T-helper 1 cell treated with Interleukin-12 subunit alpha and Interleukin-12 subunit beta and Interleukin-4 antibody, amounts not matched to agents 30 μg/mL and 1 μg/mL, for 36 hours (primary cell): Measurements from ENCODE around the gene ZBTB4.

Experiments
- H3K27ac Mint-ChIP-seq: one replicate; pipeline ENCODE4 v1.8.0; 2021; ENCODE audit warnings: mild to moderate bottlenecking, mixed read lengths
- H3K27me3 Mint-ChIP-seq: one replicate; pipeline ENCODE4 v1.8.0; 2021; ENCODE audit warnings: low read depth, mixed read lengths
- H3K36me3 Mint-ChIP-seq: one replicate; pipeline ENCODE4 v1.8.0; 2021; ENCODE audit warnings: low read depth, mixed read lengths
- H3K4me1 Mint-ChIP-seq: one replicate; pipeline ENCODE4 v1.8.0; 2021; ENCODE audit warnings: low read depth, mixed read lengths
- H3K4me3 Mint-ChIP-seq: one replicate; pipeline ENCODE4 v1.8.0; 2021; ENCODE audit warnings: mild to moderate bottlenecking, moderate library complexity, mixed read lengths
- H3K9me3 Mint-ChIP-seq: one replicate; pipeline ENCODE4 v1.8.0; 2021; ENCODE audit warnings: mixed read lengths

The ZBTB4 gene

GRCh38 chr17:7418472-7419152, 60.8 kb downstream of the ZBTB4 start:
- H3K27ac Mint-ChIP-seq: no peak overlapping the region
- no peaks in the 10 kb centered on the region for H3K9me3 Mint-ChIP-seq
- no peaks in the 10 kb centered on the region for H3K4me1 Mint-ChIP-seq
- H3K36me3 Mint-ChIP-seq: no peaks in the 10 kb centered on the region
- H3K27me3 Mint-ChIP-seq: no peaks in the 10 kb centered on the region
- H3K4me3 Mint-ChIP-seq: no peak overlapping the region

DNA sequence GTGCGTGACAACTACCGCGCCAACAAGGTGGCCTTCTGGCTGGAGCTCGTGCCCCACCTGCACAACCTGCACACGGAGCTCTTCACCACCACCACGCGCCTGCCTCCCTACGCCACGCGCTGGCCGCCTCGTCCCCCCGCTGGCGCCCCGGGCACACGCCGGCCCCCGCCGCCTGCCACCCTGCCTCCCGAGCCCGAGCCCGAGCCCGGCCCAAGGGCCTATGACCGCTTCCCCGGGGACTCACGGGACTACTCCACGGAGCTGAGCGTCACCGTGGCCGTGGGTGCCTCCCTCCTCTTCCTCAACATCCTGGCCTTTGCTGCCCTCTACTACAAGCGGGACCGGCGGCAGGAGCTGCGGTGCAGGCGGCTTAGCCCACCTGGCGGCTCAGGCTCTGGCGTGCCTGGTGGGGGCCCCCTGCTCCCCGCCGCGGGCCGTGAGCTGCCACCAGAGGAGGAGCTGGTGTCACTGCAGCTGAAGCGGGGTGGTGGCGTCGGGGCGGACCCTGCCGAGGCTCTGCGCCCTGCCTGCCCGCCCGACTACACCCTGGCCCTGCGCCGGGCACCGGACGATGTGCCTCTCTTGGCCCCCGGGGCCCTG, 62.3 kb downstream of the ZBTB4 start:
- H3K4me1 Mint-ChIP-seq: no peaks in the 10 kb centered on the region
- H3K27ac Mint-ChIP-seq: no peak overlapping the region
- no peaks in the 10 kb centered on the region for H3K27me3 Mint-ChIP-seq
- H3K4me3 Mint-ChIP-seq: no peak overlapping the region
- H3K9me3 Mint-ChIP-seq: no peaks in the 10 kb centered on the region
- no peaks in the 10 kb centered on the region for H3K36me3 Mint-ChIP-seq

DNA sequence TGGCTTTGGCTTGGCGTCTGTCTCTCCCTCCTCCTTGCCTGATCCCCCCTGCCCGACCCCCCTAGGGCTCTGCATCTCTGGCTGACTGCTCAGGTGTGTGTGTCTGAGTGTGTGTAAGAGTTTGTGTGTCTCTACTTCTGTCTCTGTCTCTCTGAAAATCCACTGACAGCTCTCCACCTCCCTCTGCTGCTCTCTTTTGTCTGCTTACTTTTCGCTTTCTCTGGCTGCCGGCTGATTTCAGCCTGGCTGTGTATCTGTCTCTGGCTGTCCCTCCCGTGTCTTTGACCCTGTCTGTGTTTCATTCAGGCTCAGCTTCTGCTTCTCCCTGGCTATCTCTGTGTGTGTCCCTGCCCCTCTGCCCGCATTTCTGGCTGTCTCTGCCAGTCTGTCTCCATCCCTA, 63.1 kb downstream of the ZBTB4 start:
- no peaks in the 10 kb centered on the region for H3K36me3 Mint-ChIP-seq
- H3K4me3 Mint-ChIP-seq: no peak overlapping the region
- H3K4me1 Mint-ChIP-seq: no peaks in the 10 kb centered on the region
- no peaks in the 10 kb centered on the region for H3K9me3 Mint-ChIP-seq
- H3K27me3 Mint-ChIP-seq: no peaks in the 10 kb centered on the region
- no peak overlapping the region for H3K27ac Mint-ChIP-seq

DNA sequence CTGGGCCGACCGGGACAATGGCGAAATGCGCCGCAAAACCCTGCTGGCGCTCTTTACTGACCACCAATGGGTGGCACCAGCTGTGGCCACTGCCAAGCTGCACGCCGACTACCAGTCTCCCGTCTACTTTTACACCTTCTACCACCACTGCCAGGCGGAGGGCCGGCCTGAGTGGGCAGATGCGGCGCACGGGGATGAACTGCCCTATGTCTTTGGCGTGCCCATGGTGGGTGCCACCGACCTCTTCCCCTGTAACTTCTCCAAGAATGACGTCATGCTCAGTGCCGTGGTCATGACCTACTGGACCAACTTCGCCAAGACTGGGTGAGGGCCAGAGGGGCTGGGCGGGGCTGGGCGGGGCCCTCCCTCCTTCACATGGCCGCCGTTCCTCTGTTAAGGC, 63.6 kb downstream of the ZBTB4 start:
- Mint-ChIP-seq H3K4me3 (no peak overlapping the region), H3K36me3 (no peaks in the 10 kb centered on the region), H3K27ac (no peak overlapping the region), H3K4me1 (no peaks in the 10 kb centered on the region), H3K27me3 (no peaks in the 10 kb centered on the region), H3K9me3 (no peaks in the 10 kb centered on the region)

GRCh38 chr17:7414837-7415236, 64.6 kb downstream of the ZBTB4 start:
- Mint-ChIP-seq H3K9me3 (no peaks in the 10 kb centered on the region), H3K27me3 (no peaks in the 10 kb centered on the region), H3K36me3 (no peaks in the 10 kb centered on the region), H3K27ac (no peak overlapping the region), H3K4me3 (no peak overlapping the region), H3K4me1 (no peaks in the 10 kb centered on the region)

DNA sequence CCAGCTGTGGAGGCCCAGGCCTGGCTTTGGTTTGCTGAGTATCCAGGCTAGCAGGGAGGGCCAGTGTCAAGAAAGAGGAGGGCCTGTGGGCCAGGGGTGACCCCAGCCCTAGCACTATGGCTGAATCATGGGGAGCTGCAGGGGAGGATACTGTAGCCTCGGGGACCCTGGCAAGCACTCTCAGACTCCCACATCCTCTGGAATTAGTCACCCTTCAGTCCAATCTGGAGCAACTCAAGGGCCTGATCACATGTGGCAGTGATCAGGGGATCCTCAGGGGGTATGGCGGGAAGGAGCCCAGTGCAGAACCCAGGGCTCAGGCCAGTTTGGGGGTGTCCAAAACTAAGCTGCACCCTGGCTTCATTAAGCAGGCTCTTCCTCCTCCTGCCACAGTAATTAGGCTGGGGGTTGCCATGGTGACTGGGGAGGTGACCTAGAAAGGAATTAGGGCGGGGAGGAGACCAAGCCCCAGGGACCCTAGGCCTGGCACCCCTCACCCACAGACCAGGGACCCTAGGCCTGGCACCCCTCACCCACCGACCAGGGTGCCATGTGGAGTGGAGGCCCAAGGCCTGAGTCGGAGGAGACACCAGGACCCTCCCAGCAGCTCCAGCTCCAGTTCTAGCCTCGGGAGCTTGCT, 66.0 kb downstream of the ZBTB4 start:
- no peak overlapping the region for H3K27ac Mint-ChIP-seq
- no peak overlapping the region for H3K4me3 Mint-ChIP-seq
- H3K36me3 Mint-ChIP-seq: no peaks in the 10 kb centered on the region
- no peaks in the 10 kb centered on the region for H3K4me1 Mint-ChIP-seq
- H3K9me3 Mint-ChIP-seq: no peaks in the 10 kb centered on the region
- peaks cover 5% of the 10 kb centered on the region for H3K27me3 Mint-ChIP-seq

DNA sequence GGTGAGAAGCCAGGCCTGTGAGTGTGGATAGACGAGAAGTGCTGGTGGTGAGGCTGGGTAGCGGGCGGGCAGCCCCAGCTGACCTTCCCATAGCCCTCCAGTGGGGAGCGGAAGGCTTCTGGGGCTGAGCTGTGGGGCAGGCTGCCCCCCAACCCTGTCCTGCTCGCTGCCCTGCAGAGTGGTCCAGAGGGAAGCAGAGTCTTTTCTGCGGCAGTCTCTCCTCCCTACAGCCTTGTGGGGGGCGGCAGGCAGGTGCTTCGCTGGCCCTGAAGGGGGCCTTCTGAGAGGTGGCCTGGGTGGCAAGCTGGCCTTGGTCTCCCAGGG, 68.0 kb downstream of the ZBTB4 start:
- H3K27ac Mint-ChIP-seq: no peak overlapping the region
- no peaks in the 10 kb centered on the region for H3K9me3 Mint-ChIP-seq
- peaks cover 15% of the 10 kb centered on the region for H3K27me3 Mint-ChIP-seq
- no peaks in the 10 kb centered on the region for H3K36me3 Mint-ChIP-seq
- H3K4me1 Mint-ChIP-seq: no peaks in the 10 kb centered on the region
- no peak overlapping the region for H3K4me3 Mint-ChIP-seq

GRCh38 chr17:7410634-7411426, 68.6 kb downstream of the ZBTB4 start:
- H3K9me3 Mint-ChIP-seq: no peaks in the 10 kb centered on the region
- no peak overlapping the region for H3K27ac Mint-ChIP-seq
- H3K36me3 Mint-ChIP-seq: peaks cover 2% of the 10 kb centered on the region
- H3K4me3 Mint-ChIP-seq: no peak overlapping the region
- H3K4me1 Mint-ChIP-seq: peaks cover 2% of the 10 kb centered on the region
- peaks cover 20% of the 10 kb centered on the region for H3K27me3 Mint-ChIP-seq

GRCh38 chr17:7409716-7410115, 69.7 kb downstream of the ZBTB4 start:
- no peak overlapping the region for H3K27ac Mint-ChIP-seq
- peaks cover 3% of the 10 kb centered on the region for H3K4me1 Mint-ChIP-seq
- no peaks in the 10 kb centered on the region for H3K9me3 Mint-ChIP-seq
- no peak overlapping the region for H3K4me3 Mint-ChIP-seq
- peaks cover 25% of the 10 kb centered on the region for H3K27me3 Mint-ChIP-seq
- H3K36me3 Mint-ChIP-seq: peaks cover 2% of the 10 kb centered on the region
